Skeletal muscle cell (primary cell): Measurements from ENCODE around the gene CRCP.
"Not testable (repeated sequence)": the region's sequence is repeated elsewhere in the genome, so short reads cannot be mapped to it uniquely, and the experiment has no call there.

Experiments
- DNase-seq: peaks from one replicate; pipeline ENCODE4 v3.0.0-alpha.2; 2010; ENCODE audit warnings: low read depth
- H3K4me3 ChIP-seq: 2 replicates; pipeline ENCODE4 v1.5.1; 2011; ENCODE audit warnings: low read depth, mild to moderate bottlenecking, control low read depth, low read length, moderate library complexity

The CRCP gene

DNA sequence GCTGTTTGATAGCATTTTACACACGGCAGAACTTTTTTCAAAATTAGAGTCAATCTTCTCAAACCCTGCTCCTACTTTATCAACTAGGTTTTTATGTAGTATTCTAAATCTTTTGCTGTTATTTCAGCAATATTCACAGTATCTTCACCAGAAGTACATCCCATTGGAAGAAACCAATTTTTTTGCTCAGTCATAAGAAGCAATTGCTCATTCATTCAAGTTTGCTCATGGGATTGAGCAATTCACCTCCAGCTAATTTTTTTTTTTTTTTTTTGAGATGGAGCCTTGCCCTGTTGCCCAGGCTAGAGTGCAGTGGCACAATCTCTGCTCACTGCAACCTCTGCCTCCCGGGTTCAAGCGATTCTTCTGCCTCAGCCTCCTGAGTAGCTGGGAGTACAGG is 10.7 kb upstream of the CRCP start:
- peak; percentile 20 for DNase-seq
- H3K4me3 ChIP-seq, result not testable (repeated sequence)

DNA sequence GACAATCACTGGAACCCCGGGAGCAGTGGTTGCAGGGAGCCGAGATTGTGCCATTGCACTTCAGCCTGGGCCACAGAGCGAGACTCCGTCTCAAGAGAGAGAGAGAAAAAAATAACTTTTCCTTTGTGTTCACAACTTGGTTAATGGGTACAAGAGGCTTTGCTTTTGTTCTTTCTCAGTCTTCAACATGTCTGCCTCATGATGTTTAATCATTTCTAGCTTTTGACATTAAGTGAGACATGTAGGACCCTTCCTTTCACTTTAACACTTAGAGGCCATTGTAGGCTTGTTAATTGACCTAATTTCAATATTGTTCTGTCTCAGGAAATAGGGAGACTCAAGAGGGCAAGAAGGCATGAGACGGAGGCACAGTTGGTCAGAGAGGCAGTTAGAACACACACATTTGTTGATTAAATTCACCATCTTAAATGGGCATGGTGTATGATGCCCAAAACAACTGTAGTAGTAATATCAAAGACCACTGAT is 9.3 kb upstream of the CRCP start:
- no peak for DNase-seq
- H3K4me3 ChIP-seq, result no peak overlapping the region

DNA sequence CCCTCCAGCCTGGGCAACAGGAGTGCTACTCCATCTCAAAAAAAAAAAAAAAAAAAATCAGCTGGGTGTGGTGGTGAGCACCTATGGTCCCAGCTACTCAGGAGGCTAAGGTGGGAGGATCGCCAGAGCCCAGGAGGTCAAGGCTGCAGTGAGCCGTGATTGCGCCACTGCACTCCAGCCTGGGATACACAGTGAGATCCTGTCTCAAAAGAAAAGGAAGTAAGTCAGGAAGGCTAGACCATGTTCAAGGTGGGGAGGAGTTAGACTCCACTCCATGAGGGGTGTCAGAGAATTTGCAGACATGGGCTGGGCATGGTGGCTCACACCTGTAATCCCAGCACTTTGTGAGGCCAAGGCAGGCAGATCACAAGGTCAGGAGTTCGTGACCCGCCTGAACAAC is 6.2 kb upstream of the CRCP start:
- not testable (repeated sequence) for DNase-seq

DNA sequence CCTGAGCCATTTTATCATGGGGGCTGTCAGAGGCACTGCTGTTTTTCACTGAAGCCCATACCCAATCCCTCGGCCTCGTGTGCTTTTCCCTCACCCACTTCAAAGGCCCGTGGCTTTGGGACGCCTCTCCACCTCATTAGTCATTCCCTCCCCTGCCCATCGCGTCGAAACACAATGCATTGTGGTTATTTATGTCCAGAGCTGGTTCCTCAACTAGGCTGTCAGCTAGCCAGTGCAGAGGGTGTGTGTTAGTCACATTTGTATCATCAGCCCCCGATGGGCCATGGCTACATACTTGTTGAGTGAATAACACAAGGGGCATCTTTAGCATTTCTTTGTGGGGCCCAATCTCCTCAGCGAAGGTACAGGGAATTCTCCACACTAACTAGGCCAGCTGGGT is 3.8 kb upstream of the CRCP start:
- H3K4me3 ChIP-seq, result no peak overlapping the region
- DNase-seq, result peak; percentile 91

More for the DNA sequence above, 6.2 kb upstream of the CRCP start:
- not testable (repeated sequence) for H3K4me3 ChIP-seq

DNA sequence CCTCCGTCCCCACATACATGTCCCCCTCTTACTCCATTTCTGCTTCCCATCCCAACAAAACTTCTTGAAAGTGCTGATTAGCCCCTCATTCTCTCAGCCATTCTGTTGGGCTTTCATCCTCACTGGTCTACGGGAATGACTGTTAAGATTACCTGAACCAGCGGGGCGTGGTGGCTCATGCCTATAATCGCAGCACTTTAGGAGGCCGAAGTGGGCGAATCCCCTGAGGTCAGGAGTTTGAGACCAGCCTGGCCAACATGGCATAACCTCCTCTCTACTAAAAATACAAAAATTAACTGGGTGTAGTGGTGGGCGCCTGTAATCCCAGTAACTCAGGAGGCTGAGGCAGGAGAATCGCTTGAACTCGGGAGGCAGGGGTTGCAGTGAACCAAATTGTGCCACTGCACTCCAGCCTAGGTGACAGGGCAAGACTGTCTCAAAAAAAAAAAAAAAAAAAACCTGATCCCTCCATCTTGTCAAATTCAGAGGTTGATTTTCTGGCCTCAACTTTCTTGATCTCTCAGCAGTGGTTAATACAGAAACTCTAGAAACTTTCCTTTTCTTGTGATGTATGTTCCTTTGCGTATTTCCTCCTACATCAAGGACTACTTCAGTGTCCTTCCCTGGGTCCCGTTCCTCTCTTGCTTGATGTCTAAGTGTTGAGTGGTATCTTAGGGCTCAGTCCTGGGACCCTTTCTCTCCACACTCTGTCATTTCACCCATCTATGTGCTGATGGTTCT is 2.2 kb downstream of the CRCP start:
- H3K4me3 ChIP-seq, DNase-seq: not testable (repeated sequence)

DNA sequence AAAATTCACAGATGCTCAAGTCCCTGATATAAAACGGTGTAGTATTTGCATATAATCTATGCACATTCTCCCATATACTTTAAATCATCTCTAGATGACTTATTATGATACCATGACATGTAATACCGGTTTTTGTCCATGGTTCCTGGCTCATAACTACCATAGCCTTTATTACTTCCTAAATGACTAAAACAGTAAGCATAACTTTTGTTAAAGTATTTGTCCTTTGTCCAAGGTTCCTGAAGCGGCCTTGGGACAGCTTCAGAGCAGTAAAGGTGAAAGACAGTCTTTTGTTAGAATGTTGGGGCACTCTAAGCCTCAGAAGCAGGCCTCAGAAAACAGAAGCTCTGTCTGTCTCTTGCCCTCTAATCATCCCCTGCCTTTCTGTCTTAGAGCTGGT is 4.0 kb downstream of the CRCP start:
- no peak overlapping the region for H3K4me3 ChIP-seq
- no peak for DNase-seq

DNA sequence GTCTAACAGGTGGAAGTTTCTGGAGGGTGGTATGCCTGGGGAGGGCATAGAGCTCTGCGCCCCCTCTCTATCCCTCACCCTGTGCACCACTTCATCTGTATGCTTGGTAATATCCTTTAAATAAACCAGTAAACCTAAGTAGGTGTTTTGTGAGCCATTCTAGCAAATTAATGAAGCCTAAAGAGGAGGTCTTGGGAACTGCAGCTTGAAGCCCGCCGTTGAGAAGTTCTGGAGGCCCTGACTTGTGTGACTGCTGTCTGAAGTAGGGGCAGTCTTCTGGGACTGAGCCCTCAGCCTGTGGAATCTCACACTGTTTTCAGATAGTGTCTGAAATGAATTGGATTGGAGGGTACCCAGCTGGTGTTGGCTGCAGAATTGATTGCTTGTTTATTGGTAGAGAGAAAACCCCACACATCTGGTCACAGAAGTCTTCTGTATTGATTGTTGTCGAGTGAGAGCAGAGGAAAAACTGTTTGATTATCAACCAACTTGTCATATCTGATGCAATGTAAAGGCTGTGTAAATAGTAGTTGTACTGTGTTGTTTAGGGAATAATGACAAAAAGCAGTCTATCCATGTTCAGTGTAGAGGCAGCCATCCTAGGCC is 4.7 kb downstream of the CRCP start:
- DNase-seq, result no peak
- H3K4me3 ChIP-seq, result no peak overlapping the region

DNA sequence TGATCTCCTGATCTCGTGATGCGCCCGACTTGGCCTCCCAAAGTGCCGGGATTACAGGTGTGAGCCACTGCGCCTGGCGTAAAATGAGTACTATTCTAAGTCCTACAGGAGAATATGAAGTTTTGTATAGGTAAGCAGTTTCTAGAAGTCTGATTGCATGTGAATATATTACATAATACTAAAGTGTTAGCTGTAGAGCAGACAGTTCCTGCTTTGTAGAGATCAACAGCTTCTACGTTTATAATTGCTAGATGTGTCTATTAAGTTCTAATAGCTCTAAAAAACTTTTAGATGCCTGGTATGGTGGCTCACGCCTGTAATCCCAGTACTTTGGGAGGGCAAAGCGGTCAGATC is 8.5 kb downstream of the CRCP start:
- no peak for DNase-seq
- H3K4me3 ChIP-seq, result no peak overlapping the region

DNA sequence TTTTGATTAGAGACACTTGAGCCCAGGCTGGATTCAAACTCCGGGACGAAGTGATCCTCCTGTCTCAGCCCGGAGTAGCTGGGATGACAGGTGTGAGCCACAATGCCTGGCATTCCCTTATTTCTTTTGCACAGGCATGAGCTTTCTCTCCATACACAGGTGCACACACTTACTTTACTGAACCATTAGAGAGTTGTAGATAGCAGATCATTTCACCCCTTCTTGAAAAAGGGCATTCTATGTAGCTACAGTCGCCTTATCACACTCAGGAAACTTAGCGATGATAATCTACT is 9.9 kb downstream of the CRCP start:
- not testable (repeated sequence) for DNase-seq, H3K4me3 ChIP-seq

DNA sequence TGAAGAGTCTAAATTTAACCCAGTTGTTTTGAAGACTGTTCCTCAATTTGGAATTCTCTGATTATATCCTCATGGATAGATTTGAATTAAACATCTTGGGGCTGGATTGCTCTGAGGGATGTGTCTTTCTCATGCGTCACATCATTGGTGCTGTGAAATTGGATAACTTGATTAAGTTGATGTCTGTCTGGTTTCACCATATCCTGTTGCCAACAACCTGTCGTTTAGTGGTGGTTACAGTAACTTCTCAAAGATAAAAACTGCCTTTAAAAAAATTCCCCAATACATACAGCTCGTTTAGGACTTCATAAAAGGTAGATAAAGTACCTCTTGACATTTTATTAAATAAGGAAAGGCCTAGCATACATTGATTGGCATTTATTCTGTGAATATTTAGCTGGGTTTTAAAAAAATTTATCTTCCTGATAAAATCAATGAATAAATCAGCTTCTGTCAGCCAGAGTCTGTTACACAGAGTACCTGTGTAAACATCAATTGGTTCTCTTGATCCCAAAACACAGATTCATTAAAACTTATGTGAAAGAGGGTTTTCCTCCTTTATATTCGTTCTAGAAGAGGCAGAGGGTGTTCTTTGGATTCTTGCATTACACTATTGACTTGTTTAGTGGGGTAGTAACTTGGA is 10.5 kb downstream of the CRCP start:
- no peak for DNase-seq

DNA sequence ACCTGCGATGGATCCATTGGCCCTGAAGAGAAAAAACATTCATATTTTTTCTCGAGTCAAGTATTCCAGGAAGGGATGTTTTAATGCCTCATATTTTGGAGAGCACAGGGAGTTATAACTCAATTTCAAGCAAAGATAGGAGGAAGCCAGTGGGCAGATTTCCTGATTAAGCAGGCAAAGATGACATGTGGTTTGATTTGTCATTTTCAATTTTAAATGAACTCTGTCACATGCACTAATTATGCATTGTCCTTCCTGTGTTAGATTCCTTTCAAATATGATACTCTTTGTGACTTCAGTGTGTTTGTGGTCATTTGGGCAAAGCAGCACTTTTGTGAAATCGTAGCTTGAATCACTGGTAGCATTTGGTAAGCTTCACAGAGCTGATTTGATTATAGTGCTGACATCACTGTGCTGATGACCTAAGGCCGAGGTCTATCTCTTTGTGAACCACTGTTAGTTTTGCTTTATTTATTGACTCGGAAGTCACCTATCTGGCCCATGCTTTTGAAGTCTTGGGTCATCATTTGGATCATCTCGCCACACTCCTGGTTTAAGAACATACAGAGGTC is 11.2 kb downstream of the CRCP start:
- not testable (repeated sequence) for H3K4me3 ChIP-seq, DNase-seq

More for the DNA sequence above, 10.5 kb downstream of the CRCP start:
- no peak overlapping the region for H3K4me3 ChIP-seq

DNA sequence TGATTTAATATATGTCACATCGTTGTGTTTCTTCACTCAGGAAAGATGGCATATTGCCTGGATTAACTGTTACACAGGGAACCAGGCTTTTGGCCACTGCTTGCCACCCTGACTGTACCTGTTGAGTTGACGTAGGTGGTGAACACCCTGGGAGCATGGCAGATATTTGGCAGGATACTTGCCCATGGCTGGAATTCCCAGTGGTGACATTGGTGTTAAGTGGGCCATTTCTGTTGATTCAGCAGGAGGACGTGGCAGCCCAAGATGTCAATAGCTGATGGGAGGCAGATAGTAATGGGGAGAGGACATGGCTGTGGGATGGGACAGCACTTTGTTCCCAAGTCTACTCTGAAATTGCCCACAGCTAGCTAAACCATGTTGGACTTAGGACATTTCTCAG is 12.5 kb downstream of the CRCP start:
- not testable (repeated sequence) for H3K4me3 ChIP-seq, DNase-seq

DNA sequence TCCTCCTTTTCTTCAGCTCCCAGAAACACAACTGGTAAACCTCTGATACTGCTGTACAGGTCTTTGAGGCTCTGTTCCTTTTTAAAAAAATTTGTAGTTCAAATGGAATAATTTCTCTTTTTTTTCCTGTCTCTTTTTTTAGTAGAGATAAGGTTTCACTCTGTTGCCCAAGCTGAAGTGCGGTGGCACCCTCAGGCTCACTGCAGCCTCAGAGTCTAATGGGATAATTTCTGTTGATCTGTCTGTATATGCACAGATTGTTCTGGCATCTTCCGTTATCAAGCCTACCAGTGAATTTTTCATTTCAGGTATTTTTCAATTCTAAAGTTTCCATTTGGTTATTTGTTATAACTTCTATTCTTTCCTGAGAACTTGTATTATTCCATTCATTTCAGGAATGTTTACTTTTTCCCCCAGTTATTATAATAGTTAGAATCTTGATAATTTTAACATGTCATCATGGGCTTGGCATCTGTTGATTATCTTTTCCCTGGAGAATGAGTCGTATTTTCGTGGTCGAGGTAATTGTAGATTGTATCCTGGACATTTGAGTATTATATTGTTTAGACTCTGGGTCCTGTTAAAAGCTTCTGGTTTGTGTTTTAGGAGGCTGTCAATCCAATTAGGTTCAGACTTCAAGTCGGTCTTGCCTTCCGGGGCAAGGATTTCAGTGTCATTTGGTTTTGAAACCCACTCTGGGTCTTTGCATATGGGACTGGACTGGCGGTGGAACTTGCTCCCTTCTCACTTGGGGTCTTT is 24.5 kb downstream of the CRCP start:
- DNase-seq, result no peak
- no peak overlapping the region for H3K4me3 ChIP-seq

DNA sequence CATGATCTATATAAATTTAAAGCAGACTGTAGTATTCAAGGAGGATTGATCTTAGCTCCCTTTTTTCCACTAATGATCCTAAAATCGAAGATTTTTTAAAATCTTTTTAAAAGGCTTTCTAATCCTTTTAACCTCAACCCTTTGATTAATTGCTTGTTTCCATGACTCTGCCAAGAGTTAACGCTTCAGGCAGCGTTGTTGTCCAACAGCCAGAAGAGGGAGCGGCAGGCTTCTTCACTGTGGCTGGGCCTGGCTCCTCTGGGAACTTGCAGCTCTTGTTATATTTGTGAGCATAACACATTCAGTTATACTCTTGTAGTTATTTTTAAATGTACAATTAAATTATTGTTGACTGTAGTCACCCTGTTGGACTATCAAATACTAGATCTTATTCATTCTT is 26.3 kb downstream of the CRCP start:
- H3K4me3 ChIP-seq, result no peak overlapping the region
- DNase-seq, result no peak

DNA sequence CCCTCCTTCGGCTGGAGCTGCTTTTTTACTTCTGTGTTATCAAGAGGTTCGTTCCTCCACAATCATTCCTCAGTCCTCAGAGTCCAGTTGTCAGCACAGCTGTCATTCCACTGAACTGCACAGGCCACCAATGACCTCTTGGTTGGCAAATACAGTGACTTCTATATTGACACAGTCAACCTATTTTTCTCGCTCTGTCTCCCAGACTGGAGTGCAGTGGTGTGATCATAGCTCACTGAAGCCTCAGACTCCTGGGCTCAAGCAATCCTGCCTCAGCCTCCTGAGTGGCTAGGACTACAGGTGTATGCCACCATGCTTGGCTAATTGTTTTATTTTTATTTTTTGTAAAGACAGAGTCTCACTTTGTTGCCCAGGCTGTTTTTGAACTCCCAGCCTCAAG is 27.7 kb downstream of the CRCP start:
- no peak overlapping the region for H3K4me3 ChIP-seq
- DNase-seq, result no peak

DNA sequence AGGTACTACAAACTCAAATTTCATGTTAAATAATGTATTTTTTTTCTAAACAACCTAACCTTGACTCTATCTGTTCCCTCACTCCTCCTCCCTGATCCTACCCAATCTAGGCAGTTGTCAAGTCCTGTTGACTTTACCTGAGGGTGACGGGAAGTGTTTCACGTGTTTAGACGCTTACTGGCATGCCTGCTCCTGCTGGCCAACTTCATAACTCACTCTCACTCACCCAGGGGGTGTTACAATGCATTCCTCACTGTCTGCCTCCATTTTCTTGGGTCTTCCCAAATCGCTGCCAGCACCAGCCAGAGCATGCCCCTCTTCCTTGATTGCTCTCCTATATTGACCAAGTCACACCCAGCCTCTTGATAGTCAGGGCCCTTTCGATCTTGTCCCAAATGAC is 28.3 kb downstream of the CRCP start:
- H3K4me3 ChIP-seq, result no peak overlapping the region
- DNase-seq, result no peak

DNA sequence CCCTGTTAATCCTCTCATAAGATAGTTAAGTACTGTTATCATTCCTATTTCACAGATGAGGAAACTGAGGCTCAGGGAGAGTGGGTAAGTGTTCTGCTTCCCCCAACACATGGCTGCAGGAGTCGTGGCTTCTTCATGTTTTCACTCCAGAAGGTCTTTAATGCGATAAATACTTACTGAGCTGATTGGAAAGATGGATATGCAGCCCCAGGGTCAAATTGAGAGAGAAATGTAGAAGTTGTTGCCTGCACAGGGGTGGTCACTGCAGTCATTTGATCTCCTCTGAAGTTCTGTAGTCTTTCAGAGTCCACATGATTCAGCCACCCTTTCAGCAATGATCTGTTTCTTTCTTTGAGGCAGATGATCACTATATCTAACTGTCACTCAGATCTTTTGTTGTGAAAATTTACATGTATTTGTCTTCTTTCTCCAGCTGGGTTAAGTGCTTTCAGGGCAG is 29.3 kb downstream of the CRCP start:
- no peak overlapping the region for H3K4me3 ChIP-seq
- DNase-seq, result no peak

DNA sequence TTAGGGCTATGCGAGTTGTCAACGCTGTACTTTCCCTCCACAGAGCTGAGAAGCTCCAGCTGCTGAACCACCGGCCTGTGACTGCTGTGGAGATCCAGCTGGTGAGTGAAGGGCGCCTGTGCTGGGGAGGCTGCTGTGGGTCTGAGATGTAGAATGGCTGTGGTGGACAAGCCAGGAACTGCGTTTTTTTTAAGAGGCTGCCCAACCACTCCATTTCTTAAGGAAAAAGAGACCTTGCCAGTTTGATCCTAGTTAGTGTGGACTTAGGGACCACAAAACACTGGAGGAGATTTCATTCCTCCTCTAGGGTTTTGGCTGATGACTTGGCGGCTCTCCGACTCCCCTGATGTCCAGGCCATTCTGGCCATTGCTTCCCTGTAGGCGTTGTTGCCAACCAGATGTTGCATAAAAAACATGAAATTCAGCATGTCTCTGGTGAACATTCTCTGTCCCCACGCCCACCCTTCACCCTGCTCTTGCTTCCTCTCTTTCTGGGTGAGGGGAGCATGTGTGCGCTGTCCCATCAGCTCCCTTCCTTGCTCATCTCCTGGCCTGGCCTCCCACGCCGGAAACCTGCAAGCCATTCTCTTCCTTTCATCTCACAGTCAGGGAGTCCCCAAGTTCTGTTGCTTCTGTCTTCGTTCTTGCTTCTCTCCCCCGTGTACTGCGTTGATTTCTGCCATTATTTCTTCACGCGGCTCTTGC is 30.9 kb downstream of the CRCP start:
- H3K4me3 ChIP-seq, result no peak overlapping the region
- DNase-seq, result no peak

DNA sequence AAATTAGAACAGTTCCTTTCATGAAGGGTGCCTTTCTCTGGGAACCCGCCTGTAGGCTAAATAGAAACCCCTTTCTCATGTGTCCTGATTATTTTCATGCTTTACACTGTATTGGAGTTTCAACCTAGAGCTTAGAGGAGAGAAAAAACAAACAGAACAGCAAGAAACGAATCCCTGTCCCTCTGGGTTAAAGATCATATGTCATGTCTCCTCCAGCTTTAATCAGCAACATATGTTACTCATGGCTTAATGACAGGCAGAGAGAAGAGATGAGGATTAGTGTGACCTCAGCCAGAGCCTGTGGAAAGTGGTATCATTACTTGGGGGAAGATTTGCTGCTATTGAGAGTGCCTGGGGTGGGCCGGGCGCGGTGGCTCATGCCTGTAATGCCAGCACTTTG is 32.1 kb downstream of the CRCP start:
- DNase-seq, result no peak
- no peak overlapping the region for H3K4me3 ChIP-seq
